Endodermal cell (in vitro differentiated cells): ENCODE data around the gene RIF1. TPM values are rescaled to one million over a fixed set of nuclear protein-coding genes. Genes with fewer than 3 reads are reported as not detected.

Experiments
- DNase-seq: peaks from one replicate; pipeline ENCODE4 v3.0.0-alpha.2; 2017
- H3K27ac ChIP-seq: 2 replicates; pipeline ENCODE4 v1.5.1; 2013; ENCODE audit warnings: mild to moderate bottlenecking, low read depth, low read length, moderate library complexity
- H3K27me3 ChIP-seq: 2 replicates; pipeline ENCODE4 v1.6.1; 2013; ENCODE audit warnings: mild to moderate bottlenecking, low read length, moderate library complexity; ENCODE audit not compliant: insufficient read depth, control insufficient read depth, poor library complexity, severe bottlenecking
- H3K36me3 ChIP-seq: 2 replicates; pipeline ENCODE4 v1.7.0; 2013; ENCODE audit warnings: mild to moderate bottlenecking, low read length, moderate library complexity; ENCODE audit not compliant: control insufficient read depth, insufficient read depth
- H3K4me1 ChIP-seq: one replicate; pipeline ENCODE4 v1.7.0; 2013; ENCODE audit warnings: low read length; ENCODE audit not compliant: control insufficient read depth, insufficient read depth
- H3K4me3 ChIP-seq: 2 replicates; pipeline ENCODE4 v1.5.1; 2013; ENCODE audit warnings: mild to moderate bottlenecking, low read length, moderate library complexity
- H3K9ac ChIP-seq: 2 replicates; pipeline ENCODE4 v1.6.1; 2013; ENCODE audit warnings: mild to moderate bottlenecking, low read length, moderate library complexity; ENCODE audit not compliant: poor library complexity, severe bottlenecking; ENCODE audit errors: extremely low read depth
- H3K9me3 ChIP-seq: 2 replicates; pipeline ENCODE4 v1.6.1; 2013; ENCODE audit warnings: mild to moderate bottlenecking, low read length, moderate library complexity; ENCODE audit not compliant: control insufficient read depth
- H3K27ac Mint-ChIP-seq: 2 replicates; pipeline ENCODE4 v1.8.0; 2020; ENCODE audit warnings: mixed read lengths
- H3K27me3 Mint-ChIP-seq: 2 replicates; pipeline ENCODE4 v1.8.0; 2021; ENCODE audit warnings: mild to moderate bottlenecking, mixed read lengths; ENCODE audit not compliant: insufficient read depth
- H3K36me3 Mint-ChIP-seq: 2 replicates; pipeline ENCODE4 v1.8.0; 2020; ENCODE audit warnings: low read depth, mixed read lengths
- H3K4me1 Mint-ChIP-seq: 2 replicates; pipeline ENCODE4 v1.8.0; 2020; ENCODE audit warnings: mixed read lengths
- H3K4me3 Mint-ChIP-seq: 2 replicates; pipeline ENCODE4 v1.8.0; 2020; ENCODE audit warnings: mild to moderate bottlenecking, moderate library complexity, mixed read lengths
- H3K9me3 Mint-ChIP-seq: 2 replicates; pipeline ENCODE4 v1.8.0; 2020; ENCODE audit warnings: mild to moderate bottlenecking, mixed read lengths
- WGBS, 2 experiments: methylation state at CpG; one replicate each; pipeline versions ENCODE4 v1.1.5 to v1.1.7; 2013; ENCODE audit warnings: missing lambda C conversion rate in 2 of 2, mixed read lengths in 1 of 2; ENCODE audit not compliant: insufficient coverage in 1 of 2, insufficient read length in 1 of 2; 5-methylcytosine and 5-hydroxymethylcytosine counted together
- total RNA-seq, 2 donors: library from RNA; stranded (reverse); fragmentation: NEBNext Ultra II Directional in 1 of 2; extraction: Animal tissue kit (Norgen Biotek cat#: 25700) in 1 of 2; gene quantifications; 2 replicates in 1 of 2; 3 replicates in 1 of 2; pipeline ENCODE4 v1.2.1, GENCODE V29; 2021
- TF ChIP-seq, protein P1 (sequence below): fragments of 200-600 bp; sonication (generic); conservative IDR thresholded peaks from 2 replicates; pipeline ENCODE4 v1.5.0; 2021; ENCODE audit warnings: antibody characterized with exemption, mild to moderate bottlenecking

Gene RIF1
- total RNA-seq, 2 donors from 2014 or later = 64.3 to 66.7 TPM

DNA sequence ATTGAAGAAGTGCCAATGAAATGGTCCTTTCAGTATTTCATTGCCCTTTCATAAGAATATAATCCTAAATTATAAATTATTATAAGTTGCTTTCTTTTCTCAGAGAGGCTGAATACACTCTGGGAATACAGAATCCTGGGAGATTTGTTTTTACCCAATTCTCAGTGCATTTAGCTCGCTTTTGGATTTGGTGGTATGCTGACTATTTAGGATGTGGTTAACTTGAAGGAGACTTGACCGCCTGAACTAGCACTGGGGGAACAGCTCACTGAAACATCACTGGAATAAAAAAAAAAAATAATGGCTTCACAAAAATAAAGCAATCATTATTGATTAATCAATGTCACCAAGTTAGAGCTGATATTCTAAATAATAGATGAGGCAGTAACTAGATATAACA lies 42.1 kb upstream of the RIF1 start:
- no peaks in the 10 kb centered on the region for H3K9me3 Mint-ChIP-seq
- Histone ChIP-seq H3K27ac (no peak overlapping the region), H3K9me3 (no peaks in the 10 kb centered on the region), H3K4me1 (no peaks in the 10 kb centered on the region), H3K9ac (no peak overlapping the region), H3K27me3 (no peaks in the 10 kb centered on the region), H3K4me3 (no peak overlapping the region), H3K36me3 (no peaks in the 10 kb centered on the region)
- no peaks in the 10 kb centered on the region for H3K27me3 Mint-ChIP-seq
- H3K4me3 Mint-ChIP-seq = no peak overlapping the region
- no peak for DNase-seq
- no peaks in the 10 kb centered on the region for H3K4me1 Mint-ChIP-seq
- TF ChIP-seq, protein P1, sequence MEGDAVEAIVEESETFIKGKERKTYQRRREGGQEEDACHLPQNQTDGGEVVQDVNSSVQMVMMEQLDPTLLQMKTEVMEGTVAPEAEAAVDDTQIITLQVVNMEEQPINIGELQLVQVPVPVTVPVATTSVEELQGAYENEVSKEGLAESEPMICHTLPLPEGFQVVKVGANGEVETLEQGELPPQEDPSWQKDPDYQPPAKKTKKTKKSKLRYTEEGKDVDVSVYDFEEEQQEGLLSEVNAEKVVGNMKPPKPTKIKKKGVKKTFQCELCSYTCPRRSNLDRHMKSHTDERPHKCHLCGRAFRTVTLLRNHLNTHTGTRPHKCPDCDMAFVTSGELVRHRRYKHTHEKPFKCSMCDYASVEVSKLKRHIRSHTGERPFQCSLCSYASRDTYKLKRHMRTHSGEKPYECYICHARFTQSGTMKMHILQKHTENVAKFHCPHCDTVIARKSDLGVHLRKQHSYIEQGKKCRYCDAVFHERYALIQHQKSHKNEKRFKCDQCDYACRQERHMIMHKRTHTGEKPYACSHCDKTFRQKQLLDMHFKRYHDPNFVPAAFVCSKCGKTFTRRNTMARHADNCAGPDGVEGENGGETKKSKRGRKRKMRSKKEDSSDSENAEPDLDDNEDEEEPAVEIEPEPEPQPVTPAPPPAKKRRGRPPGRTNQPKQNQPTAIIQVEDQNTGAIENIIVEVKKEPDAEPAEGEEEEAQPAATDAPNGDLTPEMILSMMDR = no peak
- no peak overlapping the region for H3K27ac Mint-ChIP-seq
- no peaks in the 10 kb centered on the region for H3K36me3 Mint-ChIP-seq
- 86% methylated on average over 2 of the region's 2 CpGs; no CpG with 5 or more reads in 1 of the 2 experiments for WGBS, 2 experiments

- WGBS, 2 experiments = 86 to 94% methylated on average over 2 of the region's 3 CpGs
- Histone ChIP-seq H3K27me3 (no peaks in the 10 kb centered on the region), H3K36me3 (no peaks in the 10 kb centered on the region), H3K9ac (no peak overlapping the region), H3K9me3 (no peaks in the 10 kb centered on the region), H3K4me3 (no peak overlapping the region), H3K4me1 (no peaks in the 10 kb centered on the region), H3K27ac (no peak overlapping the region)
- Mint-ChIP-seq H3K27ac (no peak overlapping the region), H3K4me3 (no peak overlapping the region), H3K4me1 (no peaks in the 10 kb centered on the region), H3K27me3 (no peaks in the 10 kb centered on the region), H3K9me3 (no peaks in the 10 kb centered on the region), H3K36me3 (no peaks in the 10 kb centered on the region)
- TF ChIP-seq, protein P1 = no peak
- DNase-seq = no peak
Measured at GRCh38 chr2:151374436-151374835, 35.3 kb upstream of the RIF1 start.

DNA sequence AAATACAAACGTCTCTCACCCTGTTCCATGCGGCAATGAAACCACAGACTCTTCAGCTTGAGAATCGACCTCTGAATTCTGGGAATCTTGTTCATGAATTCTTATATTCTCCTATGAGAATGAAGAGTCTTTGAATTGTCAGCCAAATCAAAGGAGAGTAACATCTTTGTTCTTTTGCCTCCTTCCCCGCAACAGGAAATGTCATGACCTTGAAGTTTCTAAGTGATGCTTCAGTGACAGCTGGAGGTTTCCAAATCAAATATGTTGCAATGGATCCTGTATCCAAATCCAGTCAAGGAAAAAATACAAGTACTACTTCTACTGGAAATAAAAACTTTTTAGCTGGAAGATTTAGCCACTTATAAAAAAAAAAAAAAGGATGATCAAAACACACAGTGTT lies 30.5 kb upstream of the RIF1 start:
- Histone ChIP-seq H3K27ac (no peak overlapping the region), H3K36me3 (no peaks in the 10 kb centered on the region), H3K4me3 (no peak overlapping the region), H3K4me1 (no peaks in the 10 kb centered on the region), H3K9ac (no peak overlapping the region), H3K27me3 (no peaks in the 10 kb centered on the region), H3K9me3 (no peaks in the 10 kb centered on the region)
- Mint-ChIP-seq H3K27me3 (no peaks in the 10 kb centered on the region), H3K27ac (no peak overlapping the region), H3K9me3 (no peaks in the 10 kb centered on the region), H3K4me1 (no peaks in the 10 kb centered on the region), H3K36me3 (no peaks in the 10 kb centered on the region), H3K4me3 (no peak overlapping the region)
- 90 to 95% methylated on average over 3 to 4 of the region's 4 CpGs for WGBS, 2 experiments
- DNase-seq = no peak
- TF ChIP-seq, protein P1 = no peak
